ENCODE results near the gene DALRD3.

Gene DALRD3

DNA sequence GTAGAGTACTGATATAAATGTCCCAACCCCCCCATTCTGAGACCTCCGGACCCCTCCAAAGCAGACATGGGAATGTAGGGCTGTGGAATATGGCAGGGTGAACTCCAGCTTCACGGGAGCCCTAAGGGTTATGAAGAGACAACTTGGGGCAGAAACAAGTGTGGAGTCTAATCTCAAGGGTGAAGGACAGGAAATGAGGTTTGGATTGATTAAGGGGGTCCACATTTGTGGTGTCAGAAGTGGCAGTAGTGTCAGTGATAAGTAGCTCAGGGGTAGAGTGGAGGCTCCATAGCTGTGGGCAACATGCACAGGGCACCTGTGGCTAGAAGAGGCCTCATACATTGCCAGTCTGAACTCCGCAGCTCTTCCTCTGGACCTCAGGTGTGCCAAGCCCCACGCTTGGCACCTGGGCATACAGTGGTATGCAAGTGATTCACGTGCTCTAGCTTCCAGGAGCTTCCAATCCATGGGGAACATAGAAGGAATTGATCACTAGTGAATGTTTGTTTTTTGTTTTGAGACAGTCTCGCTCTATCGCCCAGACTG, 32.5 kb downstream of the DALRD3 start:
- TF ChIP-seq, protein P1, sequence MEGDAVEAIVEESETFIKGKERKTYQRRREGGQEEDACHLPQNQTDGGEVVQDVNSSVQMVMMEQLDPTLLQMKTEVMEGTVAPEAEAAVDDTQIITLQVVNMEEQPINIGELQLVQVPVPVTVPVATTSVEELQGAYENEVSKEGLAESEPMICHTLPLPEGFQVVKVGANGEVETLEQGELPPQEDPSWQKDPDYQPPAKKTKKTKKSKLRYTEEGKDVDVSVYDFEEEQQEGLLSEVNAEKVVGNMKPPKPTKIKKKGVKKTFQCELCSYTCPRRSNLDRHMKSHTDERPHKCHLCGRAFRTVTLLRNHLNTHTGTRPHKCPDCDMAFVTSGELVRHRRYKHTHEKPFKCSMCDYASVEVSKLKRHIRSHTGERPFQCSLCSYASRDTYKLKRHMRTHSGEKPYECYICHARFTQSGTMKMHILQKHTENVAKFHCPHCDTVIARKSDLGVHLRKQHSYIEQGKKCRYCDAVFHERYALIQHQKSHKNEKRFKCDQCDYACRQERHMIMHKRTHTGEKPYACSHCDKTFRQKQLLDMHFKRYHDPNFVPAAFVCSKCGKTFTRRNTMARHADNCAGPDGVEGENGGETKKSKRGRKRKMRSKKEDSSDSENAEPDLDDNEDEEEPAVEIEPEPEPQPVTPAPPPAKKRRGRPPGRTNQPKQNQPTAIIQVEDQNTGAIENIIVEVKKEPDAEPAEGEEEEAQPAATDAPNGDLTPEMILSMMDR (IDR thresholded peaks at IDR 0.05), result no peak
- no peak overlapping the region for H3K4me3 ChIP-seq (ENCODE audit: low read depth in 1 of 2, low read length in 1 of 2)
- peaks cover 15% of the 10 kb centered on the region in 2 experiments for H3K4me1 ChIP-seq (ENCODE audit: control insufficient read depth in 1 of 2, insufficient read depth in 1 of 2, low read depth in 1 of 2, low read length in 1 of 2)
- H3K9me3 ChIP-seq, result no peaks in the 10 kb centered on the region
- no peaks in the 10 kb centered on the region for H3K27me3 ChIP-seq
- peaks cover 48% of the 10 kb centered on the region for H3K36me3 ChIP-seq
- no peak overlapping the region for H3K27ac ChIP-seq

DNA sequence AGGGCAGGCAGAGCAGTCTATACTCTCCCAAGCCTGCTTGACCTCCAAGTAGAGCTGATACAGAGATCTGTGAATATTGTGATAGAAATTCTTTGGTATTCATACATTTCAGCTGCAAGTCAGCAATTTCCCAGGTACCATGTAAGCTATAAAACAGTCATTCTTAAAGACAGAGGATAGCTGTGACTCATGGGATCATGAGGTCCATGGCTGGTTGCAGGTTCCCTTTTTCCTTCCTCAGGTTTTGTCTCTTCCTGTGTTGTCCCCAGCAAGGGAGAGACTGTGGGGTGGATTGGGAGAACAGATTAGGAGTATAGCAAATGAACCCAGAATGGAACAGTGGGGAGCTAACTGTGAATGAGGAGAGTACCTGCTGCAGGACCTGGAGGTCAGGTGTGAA, 33.7 kb downstream of the DALRD3 start:
- Histone ChIP-seq H3K27ac (no peak overlapping the region), H3K4me1 (ENCODE audit: control insufficient read depth in 1 of 2, insufficient read depth in 1 of 2, low read depth in 1 of 2, low read length in 1 of 2) (peaks cover 8 to 9% of the 10 kb centered on the region in 2 experiments), H3K4me3 (ENCODE audit: low read depth in 1 of 2, low read length in 1 of 2) (no peak overlapping the region), H3K36me3 (peaks cover 60% of the 10 kb centered on the region), H3K27me3 (no peaks in the 10 kb centered on the region), H3K9me3 (no peaks in the 10 kb centered on the region)
- TF ChIP-seq, protein P1 (IDR thresholded peaks at IDR 0.05), result no peak

DNA sequence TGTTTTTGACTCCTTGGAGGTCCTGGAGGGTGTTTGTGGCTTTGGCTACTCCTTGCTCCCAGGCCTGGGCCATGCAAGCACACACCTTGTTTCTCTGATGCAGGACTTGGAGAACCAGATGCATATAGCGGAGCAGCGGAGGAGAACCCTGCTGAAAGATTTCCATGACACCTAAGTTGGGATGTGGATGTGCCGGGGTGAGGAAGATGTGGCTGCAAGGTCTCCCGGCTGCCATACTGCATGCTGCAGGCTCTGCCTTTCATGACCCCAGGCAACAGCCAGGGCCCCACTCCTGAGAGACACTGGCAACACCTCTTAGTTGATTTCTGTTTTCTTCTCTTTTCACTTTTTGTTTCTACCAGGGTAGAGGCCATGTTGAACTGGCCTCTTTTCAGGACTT, 35.3 kb downstream of the DALRD3 start:
- Histone ChIP-seq H3K4me3 (ENCODE audit: low read depth in 1 of 2, low read length in 1 of 2) (no peak overlapping the region), H3K27ac (no peak overlapping the region), H3K27me3 (no peaks in the 10 kb centered on the region), H3K4me1 (ENCODE audit: control insufficient read depth in 1 of 2, insufficient read depth in 1 of 2, low read depth in 1 of 2, low read length in 1 of 2) (no peaks in the 10 kb centered on the region), H3K36me3 (peaks cover 72% of the 10 kb centered on the region), H3K9me3 (no peaks in the 10 kb centered on the region)
- TF ChIP-seq, protein P1 (IDR thresholded peaks at IDR 0.05), result no peak

DNA sequence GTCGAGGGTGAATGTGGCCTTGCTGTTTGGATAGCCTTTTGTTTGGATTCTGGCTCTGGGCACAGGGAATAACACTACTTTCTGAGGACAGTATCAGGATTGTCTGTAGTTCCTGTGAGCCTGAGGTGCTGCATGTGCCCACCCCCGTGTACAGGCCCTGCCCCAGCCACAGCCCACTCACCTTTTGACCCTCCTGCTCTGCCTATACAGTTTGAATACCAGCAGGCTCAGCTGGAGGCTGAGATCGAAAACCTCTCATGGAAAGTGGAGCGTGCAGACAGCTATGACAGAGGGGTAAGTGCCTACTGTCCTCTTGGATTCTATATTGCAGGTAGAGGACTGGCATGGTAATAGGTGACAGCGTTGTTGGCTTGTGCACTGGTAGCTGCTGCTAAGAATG, 35.7 kb downstream of the DALRD3 start:
- Histone ChIP-seq H3K9me3 (no peaks in the 10 kb centered on the region), H3K4me3 (ENCODE audit: low read depth in 1 of 2, low read length in 1 of 2) (no peak overlapping the region), H3K27ac (no peak overlapping the region), H3K27me3 (no peaks in the 10 kb centered on the region), H3K36me3 (peaks cover 76% of the 10 kb centered on the region), H3K4me1 (ENCODE audit: control insufficient read depth in 1 of 2, insufficient read depth in 1 of 2, low read depth in 1 of 2, low read length in 1 of 2) (no peaks in the 10 kb centered on the region)
- TF ChIP-seq, protein P1 (IDR thresholded peaks at IDR 0.05), result no peak

DNA sequence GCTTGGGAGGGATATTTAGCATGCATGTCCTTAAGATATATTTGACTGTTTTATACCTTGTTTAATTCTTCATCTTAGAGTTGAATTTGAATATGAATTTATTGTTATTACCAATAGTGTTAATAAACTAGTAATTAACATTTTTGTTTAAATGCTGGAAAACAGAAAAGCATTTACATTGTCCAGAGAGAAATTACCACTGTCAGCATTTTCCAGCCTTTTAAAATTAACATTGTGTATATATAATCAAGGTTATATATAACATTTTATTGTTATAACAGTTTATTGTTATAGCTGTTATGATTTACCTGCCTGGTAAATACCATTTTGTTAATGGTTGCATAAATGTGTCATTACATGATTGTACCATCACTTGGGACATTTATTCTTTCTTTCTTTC, 36.4 kb downstream of the DALRD3 start:
- H3K36me3 ChIP-seq, result peaks cover 82% of the 10 kb centered on the region

More for the DNA sequence above, 36.4 kb downstream of the DALRD3 start:
- H3K27me3 ChIP-seq, result no peaks in the 10 kb centered on the region
- TF ChIP-seq, protein P1 (IDR thresholded peaks at IDR 0.05), result no peak
- H3K27ac ChIP-seq, result no peak overlapping the region
- H3K4me1 ChIP-seq (ENCODE audit: control insufficient read depth in 1 of 2, insufficient read depth in 1 of 2, low read depth in 1 of 2, low read length in 1 of 2), result no peaks in the 10 kb centered on the region
- no peaks in the 10 kb centered on the region for H3K9me3 ChIP-seq
- no peak overlapping the region for H3K4me3 ChIP-seq (ENCODE audit: low read depth in 1 of 2, low read length in 1 of 2)
